HCT116 (cell line): ENCODE data around the gene SCNN1B. TPM values are rescaled to one million over a fixed set of nuclear protein-coding genes. Genes with fewer than 3 reads are reported as not detected.
"Not testable (repeated sequence)": the region's sequence is repeated elsewhere in the genome, so short reads cannot be mapped to it uniquely, and the experiment has no call there.

ENCODE experiments used
- ATAC-seq: fragments of 200-7000 bp; cut with Tn5 transposase; 2 replicates; pipeline ENCODE4 v1.9.1; 2020; ENCODE audit warnings: mild to moderate bottlenecking, moderate library complexity
- Bru-seq: library from RNA; stranded (reverse); fragments of 400-500 nt; gene quantifications from one replicate; lab custom pipeline; 2021; lab: Mats Ljungman, UMichigan
- BruChase-seq, 2 experiments: library from RNA; stranded (reverse); fragments of 400-500 nt; gene quantifications; one replicate each; lab custom pipeline; 2021; lab: Mats Ljungman, UMichigan
- BruUV-seq: library from RNA; stranded (reverse); fragments of 400-500 nt; replicated peaks from 2 replicates; lab custom pipeline; 2021; lab: Mats Ljungman, UMichigan
- CTCF ChIA-PET: fragments of 300-600 bp; sonication (Branson Sonifier 250); formaldehyde crosslinking; loops from one replicate; lab custom pipeline; 2021; ENCODE audit warnings: antibody characterized with exemption; lab: Charles Lee
- POLR2A ChIA-PET: fragments of 300-600, 350-600 bp; sonication (Branson Sonifier 250); formaldehyde crosslinking; loops from one replicate; lab custom pipeline; 2021; ENCODE audit warnings: antibody characterized with exemption; lab: Charles Lee
- RAD21 ChIA-PET, 2 experiments: fragments of 300-600 bp; sonication (Branson Sonifier 250); formaldehyde crosslinking; loops; one replicate each; lab custom pipeline; 2023; ENCODE audit warnings: low total read pairs in 2 of 2; ENCODE audit not compliant: uncharacterized antibody in 2 of 2, unreplicated experiment in 2 of 2, low non-redundant PET in 1 of 2; lab: Charles Lee
- DNase-seq: peaks from one replicate; pipeline ENCODE4 v3.0.0-alpha.2; 2010; ENCODE audit warnings: low read depth, low spot score
- H2AFZ ChIP-seq: fragments of 200-600 bp; shearing (Covaris generic), sonication (generic); 2 replicates; pipeline ENCODE4 v1.6.1; 2017; ENCODE audit warnings: low read depth, mixed run types, mixed read lengths, antibody characterized with exemption, low read length; ENCODE audit not compliant: poor library complexity, severe bottlenecking
- H3K27ac ChIP-seq: 2 replicates; pipeline ENCODE4 v1.5.1; 2012; ENCODE audit warnings: low read depth, low read length
- H3K27me3 ChIP-seq: fragments of 200-600 bp; sonication (generic); 2 replicates; pipeline ENCODE4 v1.6.1; 2016; ENCODE audit warnings: mixed run types, low read length, mixed read lengths; ENCODE audit not compliant: insufficient read depth
- H3K36me3 ChIP-seq, 2 experiments: fragments of 200-500 bp in 1 of 2; fragments of 200-600 bp in 1 of 2; sonication (Bioruptor generic) in 1 of 2; sonication (generic) in 1 of 2; 2 replicates each; pipeline versions ENCODE4 v1.5.1 to v1.6.1; 2014 to 2016; ENCODE audit warnings: low read length in 2 of 2, inconsistent platforms in 1 of 2, mixed read lengths in 1 of 2, mixed run types in 1 of 2; ENCODE audit not compliant: insufficient read depth in 2 of 2, control insufficient read depth in 1 of 2
- H3K4me1 ChIP-seq, 2 experiments: fragments of 200-600 bp in 1 of 2; sonication (generic) in 1 of 2; 2 replicates each; pipeline versions ENCODE4 v1.5.1 to v1.6.1; 2012 to 2017; ENCODE audit warnings: low read length in 2 of 2, inconsistent platforms in 1 of 2, mild to moderate bottlenecking in 1 of 2, mixed read lengths in 1 of 2, mixed run types in 1 of 2, moderate library complexity in 1 of 2; ENCODE audit not compliant: insufficient read depth in 2 of 2, control insufficient read depth in 1 of 2
- H3K4me2 ChIP-seq: fragments of 200-600 bp; sonication (generic); 2 replicates; pipeline ENCODE4 v1.6.1; 2017; ENCODE audit warnings: mixed run types, low read length, mixed read lengths
- H3K4me3 ChIP-seq, 2 experiments: fragments of 200-600 bp in 1 of 2; sonication (generic) in 1 of 2; replicated peaks in 1 of 2; 2 replicates each; pipeline ENCODE4 v1.5.1; 2011 to 2016; ENCODE audit warnings: low read length in 2 of 2, control low read depth in 1 of 2, low read depth in 1 of 2, mild to moderate bottlenecking in 1 of 2, mixed read lengths in 1 of 2, mixed run types in 1 of 2
- H3K79me2 ChIP-seq: fragments of 200-600 bp; sonication (generic); 2 replicates; pipeline ENCODE4 v1.6.1; 2017; ENCODE audit warnings: mild to moderate bottlenecking, mixed run types, low read length, moderate library complexity, mixed read lengths; ENCODE audit not compliant: insufficient read depth
- H3K9ac ChIP-seq: fragments of 200-600 bp; sonication (generic); 2 replicates; pipeline ENCODE4 v1.6.1; 2016; ENCODE audit warnings: low read length, mixed read lengths
- H3K9me2 ChIP-seq: fragments of 200-600 bp; sonication (generic), shearing (Covaris generic); 2 replicates; pipeline ENCODE4 v1.6.1; 2017; ENCODE audit warnings: mixed run types, mild to moderate bottlenecking, moderate library complexity; ENCODE audit not compliant: insufficient read depth
- H3K9me3 ChIP-seq, 2 experiments: fragments of 200-500 bp in 1 of 2; fragments of 200-600 bp in 1 of 2; sonication (Bioruptor generic) in 1 of 2; sonication (generic) in 1 of 2; 2 replicates each; pipeline ENCODE4 v1.6.1; 2014 to 2017; ENCODE audit warnings: low read length in 2 of 2, mixed read lengths in 2 of 2, inconsistent platforms in 1 of 2, low read depth in 1 of 2, mild to moderate bottlenecking in 1 of 2, mixed run types in 1 of 2, moderate library complexity in 1 of 2; ENCODE audit not compliant: control insufficient read depth in 1 of 2, insufficient read depth in 1 of 2
- H4K20me1 ChIP-seq: fragments of 200-600 bp; sonication (generic), shearing (Covaris generic); 2 replicates; pipeline ENCODE4 v1.6.1; 2017; ENCODE audit warnings: mixed run types, mild to moderate bottlenecking, moderate library complexity; ENCODE audit not compliant: insufficient read depth
- JUND ChIP-seq: IDR thresholded peaks from 2 replicates; pipeline ENCODE4 v1.6.1; 2012
- RAD21 ChIP-seq: IDR thresholded peaks from 2 replicates; pipeline ENCODE4 v1.6.1; 2012; ENCODE audit warnings: low read depth, mild to moderate bottlenecking
- SIN3A ChIP-seq: IDR thresholded peaks from 2 replicates; pipeline ENCODE4 v1.6.1; 2012; ENCODE audit warnings: low read depth
- YY1 ChIP-seq: IDR thresholded peaks from 2 replicates; pipeline ENCODE4 v1.6.1; 2011; ENCODE audit warnings: low read length, low read depth, moderate library complexity, mild to moderate bottlenecking; ENCODE audit not compliant: insufficient replicate concordance; ENCODE audit errors: extremely low read depth
- ZNF274 ChIP-seq: fragments of 200-500 bp; sonication (Bioruptor generic); IDR thresholded peaks from 2 replicates; pipeline ENCODE4 v1.6.1; 2014; ENCODE audit warnings: mild to moderate bottlenecking, low read depth, low read length, inconsistent platforms
- intact Hi-C: fragments of 100-400 bp; cut with micrococcal nuclease; formaldehyde crosslinking; loops from 2 replicates; pipeline ENCODE4 v1.10.0; 2022
- long read RNA-seq: library from polyadenylated mRNA; unstranded; transcript quantifications from one replicate; pipeline ENCODE4 v2.0.0, GENCODE V29; 2021; ENCODE audit not compliant: unreplicated experiment
- polyA plus RNA-seq: library from polyadenylated mRNA; unstranded; fragments of >200 nt; gene quantifications from 2 replicates; pipeline ENCODE4 v1.2.1, GENCODE V29; 2012; ENCODE audit warnings: missing spikeins
- total RNA-seq: library from RNA; stranded (reverse); gene quantifications from one replicate; pipeline ENCODE4 v1.2.1, GENCODE V29; 2021; ENCODE audit not compliant: unreplicated experiment

SCNN1B gene, protein sequence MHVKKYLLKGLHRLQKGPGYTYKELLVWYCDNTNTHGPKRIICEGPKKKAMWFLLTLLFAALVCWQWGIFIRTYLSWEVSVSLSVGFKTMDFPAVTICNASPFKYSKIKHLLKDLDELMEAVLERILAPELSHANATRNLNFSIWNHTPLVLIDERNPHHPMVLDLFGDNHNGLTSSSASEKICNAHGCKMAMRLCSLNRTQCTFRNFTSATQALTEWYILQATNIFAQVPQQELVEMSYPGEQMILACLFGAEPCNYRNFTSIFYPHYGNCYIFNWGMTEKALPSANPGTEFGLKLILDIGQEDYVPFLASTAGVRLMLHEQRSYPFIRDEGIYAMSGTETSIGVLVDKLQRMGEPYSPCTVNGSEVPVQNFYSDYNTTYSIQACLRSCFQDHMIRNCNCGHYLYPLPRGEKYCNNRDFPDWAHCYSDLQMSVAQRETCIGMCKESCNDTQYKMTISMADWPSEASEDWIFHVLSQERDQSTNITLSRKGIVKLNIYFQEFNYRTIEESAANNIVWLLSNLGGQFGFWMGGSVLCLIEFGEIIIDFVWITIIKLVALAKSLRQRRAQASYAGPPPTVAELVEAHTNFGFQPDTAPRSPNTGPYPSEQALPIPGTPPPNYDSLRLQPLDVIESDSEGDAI
- total RNA-seq (0.37 TPM), Bru-seq, nascent RNA (percentile 5 among the genes with signal in this experiment), BruChase-seq, experiment 1, labeled RNA remaining after a 6-hour chase (percentile 1 among the genes with signal in this experiment), BruChase-seq, experiment 2, labeled RNA remaining after a 2-hour chase (percentile 4 among the genes with signal in this experiment)
- 0.07 and 0.14 TPM in 2 replicates for polyA plus RNA-seq
- long read RNA-seq, result 0 reads

DNA sequence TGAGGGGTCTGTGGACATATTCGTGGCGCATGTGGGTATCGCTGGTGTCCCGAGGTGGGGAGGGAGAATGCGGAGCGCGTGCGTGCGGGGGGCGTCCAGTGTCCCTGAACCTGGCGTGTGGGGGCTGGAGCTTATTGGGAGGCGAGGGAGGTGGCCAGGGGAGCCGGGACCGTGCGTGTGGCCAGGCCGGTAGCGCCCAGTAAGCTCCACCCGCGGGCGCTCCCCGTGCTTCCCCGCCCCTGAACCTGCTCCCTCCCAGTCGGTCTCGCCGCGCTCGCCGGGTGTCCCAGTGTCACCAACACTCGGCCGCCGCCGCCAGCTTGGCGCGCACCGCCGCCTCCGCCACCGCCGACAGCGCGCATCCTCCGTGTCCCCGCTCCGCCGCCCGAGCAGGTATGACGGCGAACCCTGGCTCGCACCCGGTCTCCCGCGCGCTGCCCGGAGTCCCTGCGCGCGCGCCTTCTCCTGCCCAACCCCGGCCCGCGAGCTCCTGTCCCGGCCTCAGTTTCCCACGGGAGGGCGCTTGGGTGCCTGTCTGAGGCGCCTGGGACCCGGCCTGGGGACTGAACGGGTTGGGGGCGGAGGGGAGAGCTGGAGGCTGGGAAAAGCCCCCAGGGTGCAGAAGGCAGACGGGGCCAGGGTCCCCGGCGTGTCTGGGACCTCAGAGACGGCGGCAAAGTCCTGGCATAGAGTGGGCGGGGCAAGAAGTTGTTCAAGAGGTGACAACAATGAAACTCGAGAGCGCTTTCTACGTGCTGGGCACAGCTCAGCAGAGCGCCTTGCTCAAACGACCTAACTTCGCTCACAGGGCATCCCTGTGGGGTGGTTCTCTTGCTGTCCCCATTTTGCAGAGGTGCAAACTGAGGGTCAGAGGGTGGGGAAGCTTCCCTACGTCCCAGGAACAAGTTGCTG, at the start of gene SCNN1B:
Gene SCNN1B (plus strand): TSS at position 258 of the 912 bp plus-strand sequence. CDS start 46,298 bp downstream, outside the sequence.
- TF ChIP-seq YY1 (no peak), JUND (no peak), RAD21 (0 out of 2 replicates have a peak, but pooled peaks have one; percentile 1)
- peak within 1 kb of the TSS; percentile 35 to 52 for H3K4me3 ChIP-seq
- H3K9me3 ChIP-seq, result no peaks in the 10 kb centered on the region
- intact Hi-C loops, result no loop called here
- DNase-seq (no peak), ATAC-seq (peak; percentile 69)
- no peaks in the 10 kb centered on the region for H4K20me1 ChIP-seq
- POLR2A ChIA-PET, result no interaction called here
- H3K9ac ChIP-seq, result no peak within 1 kb of the TSS
- no TSS peak for BruUV-seq
- no peaks in the 10 kb centered on the region for H3K9me2 ChIP-seq
- H3K4me2 ChIP-seq, result peak within 1 kb of the TSS; percentile 70
- no peaks in the 10 kb centered on the region; a peak in 1 of 4 replicates for H3K4me1 ChIP-seq
- peaks cover 13% of the 10 kb centered on the region; the same call in 1 of the 2 replicates for H3K27me3 ChIP-seq
- no peak within 1 kb of the TSS; the same call in 1 of the 2 replicates for H3K27ac ChIP-seq
- RAD21 ChIA-PET, result no interaction called here
- no peaks in the 10 kb centered on the region for H3K79me2 ChIP-seq
- CTCF ChIA-PET, result interaction anchor here (2.2 kb wide), 1 partner anchor 133 kb away, joined by 6 read pairs; no protein-coding TSS in a partner anchor
- H2AFZ ChIP-seq, result no peak within 1 kb of the TSS
- no peaks in the 10 kb centered on the region for H3K36me3 ChIP-seq

DNA sequence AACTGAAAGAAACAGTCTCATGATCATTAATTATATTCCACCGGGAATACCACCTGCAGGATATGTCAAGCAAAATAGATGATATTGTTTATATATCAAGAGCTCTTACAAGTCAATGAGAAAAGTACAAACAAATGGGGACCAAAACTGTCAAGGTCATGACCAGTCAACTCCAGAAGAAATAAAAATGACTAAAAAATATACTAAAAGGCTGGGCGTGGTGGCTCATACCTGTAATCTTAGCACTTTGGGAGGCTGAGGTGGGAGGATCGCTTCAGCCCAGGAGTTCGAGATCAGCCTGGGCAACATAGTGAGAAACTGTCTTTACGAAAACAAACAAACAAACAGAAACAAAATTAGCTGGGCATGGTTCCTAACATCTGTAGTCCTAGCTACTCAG, 49.8 kb upstream of the SCNN1B start:
- no peak for ATAC-seq
- no TSS peak for BruUV-seq
- RAD21 ChIA-PET, result no interaction called here

DNA sequence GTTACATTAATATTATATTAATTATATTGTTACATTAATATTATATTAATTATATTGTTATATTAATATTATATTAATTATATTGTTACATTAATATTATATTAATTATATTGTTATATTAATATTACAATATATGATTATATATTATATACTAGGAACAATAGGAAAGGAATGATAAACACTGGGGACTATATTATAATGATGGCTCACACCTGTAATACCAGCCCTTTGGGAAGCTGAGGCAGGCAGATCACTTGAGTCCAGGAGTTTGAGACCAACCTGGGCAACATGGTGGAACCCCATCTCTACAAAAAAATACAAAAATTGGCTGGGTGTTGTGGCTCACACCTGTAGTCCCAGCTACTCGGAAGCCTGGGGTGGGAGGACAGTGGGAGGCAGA, 48.5 kb upstream of the SCNN1B start:
- intact Hi-C loops, CTCF ChIA-PET, POLR2A ChIA-PET: not testable (repeated sequence)

More for the DNA sequence above, 49.8 kb upstream of the SCNN1B start:
- Histone ChIP-seq H3K9me2 (no peaks in the 10 kb centered on the region), H3K4me1 (no peaks in the 10 kb centered on the region), H3K27me3 (peaks cover 6% of the 10 kb centered on the region; the same call in 1 of the 2 replicates), H4K20me1 (no peaks in the 10 kb centered on the region), H3K4me3 (no peak overlapping the region), H3K9me3 (no peaks in the 10 kb centered on the region), H3K9ac (no peak overlapping the region), H3K27ac (no peak overlapping the region), H3K36me3 (no peaks in the 10 kb centered on the region; a peak in 1 of 4 replicates), H3K79me2 (no peaks in the 10 kb centered on the region), H3K4me2 (no peak overlapping the region), H2AFZ (no peak overlapping the region)
- POLR2A ChIA-PET, result no interaction called here
- intact Hi-C loops, result no loop called here
- TF ChIP-seq SIN3A, result no peak
- no peak for TF ChIP-seq RAD21
- no peak for TF ChIP-seq ZNF274
- TF ChIP-seq YY1, result no peak
- no peak for DNase-seq
- CTCF ChIA-PET, result no interaction called here

More for the DNA sequence above, 48.5 kb upstream of the SCNN1B start:
- H3K4me3 ChIP-seq, H3K79me2 ChIP-seq, H3K9me2 ChIP-seq, H3K9me3 ChIP-seq, H3K9ac ChIP-seq, H2AFZ ChIP-seq, H3K36me3 ChIP-seq, H3K27ac ChIP-seq, H3K4me1 ChIP-seq, ATAC-seq, H4K20me1 ChIP-seq, RAD21 ChIA-PET, DNase-seq, BruUV-seq, H3K27me3 ChIP-seq, H3K4me2 ChIP-seq: not testable (repeated sequence)
